A549 (cell line): Measurements from ENCODE around the gene NTHL1.

Source experiments
- CEBPB ChIP-seq, 2 experiments: fragments of >200 bp in 1 of 2; sonication (Bioruptor Twin) in 1 of 2; formaldehyde crosslinking in 1 of 2; IDR thresholded peaks; 2 replicates each; pipeline ENCODE4 v1.6.1; 2012 to 2016
- CTCF ChIP-seq: fragments of >200 bp; sonication (Bioruptor Twin); formaldehyde crosslinking; IDR thresholded peaks from 3 replicates; pipeline ENCODE4 v1.5.1; 2016
- EHF ChIP-seq: fragments of 250-450 bp; sonication (Bioruptor Pico); IDR thresholded peaks from 2 replicates; pipeline ENCODE4 v1.5.0; 2020; ENCODE audit warnings: mild to moderate bottlenecking
- EHMT2 ChIP-seq: fragments of 200-600 bp; sonication (generic); IDR thresholded peaks from 2 replicates; pipeline ENCODE4 v1.6.1; 2016; ENCODE audit warnings: antibody characterized with exemption, low read depth, mild to moderate bottlenecking, moderate library complexity
- EP300 ChIP-seq, 2 experiments: fragments of >200 bp; sonication (Bioruptor Twin); formaldehyde crosslinking; IDR thresholded peaks; 2 replicates in 1 of 2; 3 replicates in 1 of 2; pipeline ENCODE4 v1.6.1; 2016 to 2017
- MAZ ChIP-seq: fragments of 150-350 bp; IDR thresholded peaks from 2 replicates; pipeline ENCODE4 v1.6.1; 2014; ENCODE audit warnings: antibody characterized with exemption, low read depth, low read length, borderline replicate concordance
- MYC ChIP-seq: IDR thresholded peaks from 2 replicates; pipeline ENCODE4 v1.6.1; 2012; ENCODE audit warnings: mild to moderate bottlenecking, inconsistent platforms, low read length, improper control_type of control experiment, borderline replicate concordance
- NFE2L2 ChIP-seq: fragments of 150-350 bp; conservative IDR thresholded peaks from 2 replicates; pipeline ENCODE4 v1.6.1; 2014; ENCODE audit warnings: low read length
- POLR2A ChIP-seq: IDR thresholded peaks from 2 replicates; pipeline ENCODE4 v1.6.1; 2012; ENCODE audit warnings: mild to moderate bottlenecking, low read length
- POLR2AphosphoS2 ChIP-seq: conservative IDR thresholded peaks from 2 replicates; pipeline ENCODE4 v1.6.1; 2012; ENCODE audit warnings: low read length, improper control_type of control experiment, inconsistent platforms
- REST ChIP-seq: fragments of 200-600 bp; sonication (generic); IDR thresholded peaks from 2 replicates; pipeline ENCODE4 v1.6.1; 2016; ENCODE audit warnings: antibody characterized with exemption, mild to moderate bottlenecking, moderate library complexity

- no peak for TF ChIP-seq POLR2AphosphoS2
- no peak for TF ChIP-seq CTCF
- TF ChIP-seq POLR2A, result no peak
- no peak for TF ChIP-seq EHF (CRISPR knock-in tag)
- TF ChIP-seq MAZ, result no peak
- no peak for TF ChIP-seq NFE2L2
- no peak for TF ChIP-seq MYC
- TF ChIP-seq CEBPB (IDR thresholded peaks at IDR 0.05), result no peak
- no peak for TF ChIP-seq EP300 (IDR thresholded peaks at IDR 0.05)
- TF ChIP-seq EHMT2, result no peak
- no peak for TF ChIP-seq REST
Observed at GRCh38 chr16:2054543-2055245, 7.1 kb upstream of the NTHL1 start.
